HT-29 (cell line): Measurements from ENCODE around the gene PDLIM5. TPM values are rescaled to one million over a fixed set of nuclear protein-coding genes. Genes with fewer than 3 reads are reported as not detected.

Source experiments
- DNase-seq: peaks from one replicate; pipeline ENCODE4 v3.0.0-alpha.2; 2015; ENCODE audit warnings: low spot score
- total RNA-seq: library from RNA; depleted of rRNA; stranded (reverse); fragments of >200 nt; shearing (Covaris generic); gene quantifications from 2 replicates; pipeline ENCODE4 v1.2.3, GENCODE V29; 2014; rRNA removed

The PDLIM5 gene
- total RNA-seq, 1 experiment from 2014 or later = 74.5 TPM

DNA sequence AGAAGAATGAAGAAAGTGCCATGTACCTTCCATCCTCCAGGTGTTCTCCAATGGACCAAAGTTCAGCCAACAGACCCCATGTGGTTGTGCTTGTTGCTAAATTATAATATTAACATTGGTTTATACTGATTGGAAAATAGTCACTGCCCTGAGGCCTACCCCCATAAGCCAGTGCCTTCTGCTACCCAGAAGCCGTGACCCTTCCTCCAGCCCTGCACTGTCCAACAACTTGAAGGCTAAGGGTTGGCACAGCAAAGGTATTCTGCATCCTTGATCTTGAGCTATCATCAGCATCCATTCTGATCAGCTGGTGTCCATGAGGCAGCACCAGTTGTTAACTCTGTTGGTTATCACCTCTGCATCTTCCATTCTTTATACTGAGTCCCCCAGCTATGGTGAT, 239.8 kb downstream of the PDLIM5 start:
- no peak for DNase-seq

- no peak for DNase-seq
These were observed 243.6 kb downstream of the PDLIM5 start for GRCh38 chr4:94695384-94695783.

DNA sequence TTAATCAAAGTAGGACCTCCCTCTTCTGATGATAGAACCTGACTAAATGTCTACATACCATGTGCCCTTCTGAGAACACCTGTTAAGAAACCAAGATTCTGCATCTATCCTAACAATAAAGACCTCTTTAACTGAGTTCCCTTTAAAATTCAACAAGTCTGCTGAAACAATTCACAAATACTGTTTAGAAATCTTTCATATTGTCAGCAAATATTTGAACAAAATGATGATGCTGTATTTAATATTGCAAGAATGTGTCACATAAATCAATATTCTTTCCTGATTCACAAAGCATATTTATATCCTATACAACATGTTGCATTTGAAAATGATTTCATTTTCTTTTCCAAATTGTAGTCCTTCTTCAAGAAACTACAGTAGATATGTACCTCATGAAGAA, 246.4 kb downstream of the PDLIM5 start:
- DNase-seq = no peak

- no peak for DNase-seq
These were observed 248.6 kb downstream of the PDLIM5 start for GRCh38 chr4:94700298-94700697.

- no peak for DNase-seq
These were observed 250.0 kb downstream of the PDLIM5 start for GRCh38 chr4:94701631-94702300.

GRCh38 chr4:94711635-94712034, 259.9 kb downstream of the PDLIM5 start:
- no peak for DNase-seq

DNA sequence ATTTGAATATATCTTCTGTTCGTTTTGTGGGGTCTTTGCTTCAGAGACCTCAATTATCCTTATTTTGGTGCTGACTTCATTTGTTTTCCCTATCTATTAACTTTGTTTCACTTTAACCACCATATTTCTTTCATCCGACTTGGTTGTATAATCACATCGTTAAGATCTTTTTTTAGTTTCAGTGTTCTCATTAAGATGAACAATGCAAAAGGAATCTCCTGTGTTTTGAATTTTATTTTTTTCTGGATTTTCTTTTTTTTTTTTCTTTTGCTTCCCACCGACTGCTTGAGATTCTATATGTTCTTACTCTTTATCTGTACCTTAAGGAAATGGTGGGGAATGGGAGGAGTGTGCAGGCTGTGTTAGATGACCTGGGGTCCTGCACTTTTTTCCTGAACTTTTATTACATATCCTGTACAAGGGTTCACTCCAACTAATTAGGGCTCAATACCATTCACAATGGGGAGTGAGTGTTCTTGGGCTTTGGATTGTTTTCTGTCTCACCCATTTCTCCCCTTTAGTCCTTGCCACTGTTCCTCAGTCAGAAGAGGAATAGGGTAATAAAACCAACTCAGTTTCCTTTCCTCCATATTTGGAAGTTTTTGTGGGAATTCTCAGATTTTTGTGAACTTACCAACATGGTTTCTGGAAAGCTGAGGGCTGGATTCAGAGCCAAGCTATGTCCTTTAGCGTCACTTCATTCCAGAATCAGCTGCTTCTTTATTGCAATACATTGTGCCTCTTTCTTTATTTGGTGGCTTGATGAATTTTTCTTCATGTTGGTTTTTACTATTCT, 262.8 kb downstream of the PDLIM5 start:
- DNase-seq = no peak

GRCh38 chr4:94715726-94716125, 264.0 kb downstream of the PDLIM5 start:
- DNase-seq = no peak

Other genes with a start within 250 kb of the PDLIM5 start
- gene SMARCAD1, start 244.1 kb upstream of the PDLIM5 start, total RNA-seq = 9.3 and 9.5 TPM in 2 replicates
- not detected in 2 replicates for gene HPGDS, start 109.1 kb upstream of the PDLIM5 start, total RNA-seq